Panc1 (cell line): ENCODE results near the gene TUBB2B. TPM values are rescaled to one million over a fixed set of nuclear protein-coding genes. Genes with fewer than 3 reads are reported as not detected.

Source experiments
- ATAC-seq: fragments of 200-7000 bp; cut with Tn5 transposase; 2 replicates; pipeline ENCODE4 v1.9.1; 2020; ENCODE audit warnings: mild to moderate bottlenecking, moderate library complexity
- BruUV-seq: library from RNA; stranded (reverse); fragments of 400-500 nt; replicated peaks from 2 replicates; lab custom pipeline; 2021; lab: Mats Ljungman, UMichigan
- CTCF ChIA-PET: fragments of 300-600 bp; sonication (Branson Sonifier 250); formaldehyde crosslinking; loops from one replicate; lab custom pipeline; 2022; ENCODE audit warnings: antibody characterized with exemption; lab: Charles Lee
- POLR2A ChIA-PET: fragments of 300-600 bp; sonication (Branson Sonifier 250); formaldehyde crosslinking; loops from one replicate; lab custom pipeline; 2022; ENCODE audit warnings: antibody characterized with exemption; lab: Charles Lee
- DNase-seq: peaks from one replicate; pipeline ENCODE4 v3.0.0-alpha.2; 2010; ENCODE audit warnings: low read depth, low spot score
- H3K27ac ChIP-seq: 2 replicates; pipeline ENCODE4 v1.5.1; 2011; ENCODE audit warnings: mild to moderate bottlenecking, low read length, inconsistent platforms
- H3K27me3 ChIP-seq: fragments of 200-500 bp; sonication (Bioruptor generic); 2 replicates; pipeline ENCODE4 v1.6.0; 2014; ENCODE audit warnings: low read length, inconsistent platforms; ENCODE audit not compliant: control insufficient read depth, insufficient read depth
- H3K36me3 ChIP-seq: fragments of 200-500 bp; sonication (Bioruptor generic); 2 replicates; pipeline ENCODE4 v1.5.1; 2014; ENCODE audit warnings: inconsistent platforms, mild to moderate bottlenecking, low read length, moderate library complexity; ENCODE audit not compliant: control insufficient read depth, insufficient read depth
- H3K4me1 ChIP-seq: 2 replicates; pipeline ENCODE4 v1.5.1; 2011; ENCODE audit warnings: inconsistent platforms, mild to moderate bottlenecking, low read length, moderate library complexity; ENCODE audit not compliant: control insufficient read depth, insufficient read depth
- H3K4me3 ChIP-seq, 2 experiments: 2 replicates each; pipeline ENCODE4 v1.5.1; 2011 to 2012; ENCODE audit warnings: low read depth in 2 of 2, low read length in 2 of 2, mild to moderate bottlenecking in 2 of 2, inconsistent platforms in 1 of 2, moderate library complexity in 1 of 2
- H3K9me3 ChIP-seq: fragments of 200-500 bp; sonication (Bioruptor generic); 2 replicates; pipeline ENCODE4 v1.5.1; 2014; ENCODE audit warnings: low read depth, mild to moderate bottlenecking, inconsistent platforms, low read length, moderate library complexity; ENCODE audit not compliant: control insufficient read depth, insufficient read depth
- CTCF ChIP-seq: fragments of 450-650 bp; IDR thresholded peaks from 2 replicates; pipeline ENCODE4 v1.5.1; 2017; ENCODE audit warnings: mild to moderate bottlenecking
- POLR2AphosphoS5 ChIP-seq: IDR thresholded peaks from 2 replicates; pipeline ENCODE4 v1.6.1; 2012; ENCODE audit warnings: mild to moderate bottlenecking, low read depth, low read length, moderate library complexity
- REST ChIP-seq, 2 experiments: IDR thresholded peaks; 2 replicates each; pipeline ENCODE4 v1.6.1; 2011 to 2012; ENCODE audit warnings: low read depth in 2 of 2, control low read depth in 1 of 2, low read length in 1 of 2, mild to moderate bottlenecking in 1 of 2, moderate library complexity in 1 of 2; ENCODE audit not compliant: insufficient read depth in 1 of 2
- SIN3A ChIP-seq: IDR thresholded peaks from 2 replicates; pipeline ENCODE4 v1.6.1; 2012; ENCODE audit warnings: low read depth, mild to moderate bottlenecking, low read length, moderate library complexity, borderline replicate concordance; ENCODE audit not compliant: insufficient read depth
- TCF7L2 ChIP-seq: IDR thresholded peaks from 2 replicates; pipeline ENCODE4 v1.6.1; 2011; ENCODE audit warnings: mild to moderate bottlenecking, low read depth, low read length, inconsistent platforms
- in situ Hi-C: cut with HindIII; loops from 2 replicates; pipeline ENCODE4 v1.10.0; 2016; ENCODE audit warnings: low sequenced_read_pairs, low pct_unique_long_range_greater_than_20kb
- intact Hi-C: fragments of 100-400 bp; cut with micrococcal nuclease; formaldehyde crosslinking; loops from one replicate; pipeline ENCODE4 v1.10.0; 2022; ENCODE audit not compliant: unreplicated experiment
- total RNA-seq: library from RNA; stranded (reverse); gene quantifications from one replicate; pipeline ENCODE4 v1.2.1, GENCODE V29; 2021; ENCODE audit not compliant: unreplicated experiment

The TUBB2B gene
- total RNA-seq, 1 experiment from 2014 or later = 22.7 TPM

DNA sequence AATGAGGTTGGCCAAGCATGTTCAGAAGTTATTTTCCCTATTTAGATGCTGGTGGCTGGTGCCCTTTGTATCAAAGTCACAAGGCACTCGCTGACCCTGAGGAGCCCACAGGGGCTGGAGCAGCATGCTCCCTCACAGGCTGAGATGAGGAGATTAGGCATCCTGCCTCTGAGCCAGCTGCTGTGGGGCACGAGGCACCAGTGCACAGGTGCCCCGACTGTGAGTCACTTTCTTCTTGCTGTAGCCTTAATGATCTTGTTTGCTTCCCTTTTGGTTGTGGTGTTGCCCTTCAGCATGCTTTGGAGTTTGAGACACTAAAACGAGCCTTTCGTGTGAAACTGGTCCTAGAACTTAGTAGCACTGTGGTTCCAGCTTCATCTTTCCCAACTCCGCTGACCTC is 35.6 kb upstream of the TUBB2B start:
- Histone ChIP-seq H3K4me1 (peaks cover 17% of the 10 kb centered on the region), H3K27me3 (no peaks in the 10 kb centered on the region), H3K36me3 (no peaks in the 10 kb centered on the region; the same call in 1 of the 2 replicates), H3K27ac (no peak overlapping the region), H3K9me3 (no peaks in the 10 kb centered on the region), H3K4me3 (no peak overlapping the region)
- ChIA-PET POLR2A (no interaction called here), CTCF (no interaction called here)
- ATAC-seq (no peak), DNase-seq (no peak)
- in situ Hi-C loops = no loop called here
- BruUV-seq = no TSS peak
- TF ChIP-seq SIN3A (no peak), CTCF (no peak), TCF7L2 (no peak), REST (IDR thresholded peaks at IDR 0.05; ENCODE audit: insufficient read depth in 1 of 2, low read depth in 2 of 2, low read length in 1 of 2) (no peak), POLR2AphosphoS5 (no peak)
- intact Hi-C loops = no loop called here

DNA sequence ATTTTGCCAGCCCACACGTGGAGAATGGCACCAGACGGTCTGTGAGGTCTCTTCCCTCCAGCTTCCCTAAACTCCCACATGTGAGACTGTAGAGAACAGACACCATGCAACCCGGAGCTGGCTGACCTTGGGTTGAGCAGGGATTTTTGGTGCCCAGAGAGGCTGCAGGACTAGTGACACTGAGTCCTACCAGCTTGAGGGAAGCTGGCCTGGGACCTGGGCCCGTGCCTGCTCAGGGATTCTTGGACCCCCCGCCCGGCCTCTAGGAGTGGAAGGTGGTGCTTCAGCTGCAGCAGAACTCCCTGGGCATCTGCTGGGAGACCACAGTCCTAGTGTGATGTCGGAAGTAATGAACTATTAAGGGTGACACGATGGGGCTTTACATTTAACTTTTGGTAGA is 34.5 kb upstream of the TUBB2B start:
- TF ChIP-seq POLR2AphosphoS5 (no peak), CTCF (no peak), REST (IDR thresholded peaks at IDR 0.05; ENCODE audit: insufficient read depth in 1 of 2, low read depth in 2 of 2, low read length in 1 of 2) (no peak), SIN3A (no peak), TCF7L2 (no peak)
- no TSS peak for BruUV-seq
- POLR2A ChIA-PET = no interaction called here
- no peak overlapping the region for H3K27ac ChIP-seq
- in situ Hi-C loops (no loop called here), intact Hi-C loops (no loop called here)
- H3K36me3 ChIP-seq = no peaks in the 10 kb centered on the region; the same call in 1 of the 2 replicates
- peaks cover 18% of the 10 kb centered on the region for H3K4me1 ChIP-seq
- no peak overlapping the region for H3K4me3 ChIP-seq
- DNase-seq = no peak
- CTCF ChIA-PET = no interaction called here
- no peaks in the 10 kb centered on the region for H3K9me3 ChIP-seq
- ATAC-seq = no peak
- H3K27me3 ChIP-seq = no peaks in the 10 kb centered on the region
